DND-41 (cell line): ENCODE data around the gene FKBP3.
"Not testable (repeated sequence)": the region's sequence is repeated elsewhere in the genome, so short reads cannot be mapped to it uniquely, and the experiment has no call there.

Experiments used
- ATAC-seq: fragments of 200-7000 bp; cut with Tn5 transposase; 3 replicates; pipeline ENCODE4 v1.9.1; 2021; ENCODE audit warnings: low read depth; ENCODE audit not compliant: insufficient read depth
- DNase-seq: peaks from one replicate; pipeline ENCODE4 v3.0.0-alpha.2; 2020
- H2AFZ ChIP-seq: 2 replicates; pipeline ENCODE4 v1.6.0; 2012; ENCODE audit warnings: low read depth, low read length
- H3K27ac ChIP-seq: 2 replicates; pipeline ENCODE4 v1.5.1; 2012; ENCODE audit warnings: low read length, inconsistent platforms
- H3K27me3 ChIP-seq: fragments of 200-600 bp; sonication (generic); 2 replicates; pipeline ENCODE4 v1.6.0; 2012; ENCODE audit warnings: low read length, mild to moderate bottlenecking, inconsistent platforms; ENCODE audit not compliant: insufficient read depth, poor library complexity
- H3K36me3 ChIP-seq: 2 replicates; pipeline ENCODE4 v1.5.1; 2012; ENCODE audit warnings: low read length, inconsistent platforms; ENCODE audit not compliant: insufficient read depth
- H3K4me1 ChIP-seq: 2 replicates; pipeline ENCODE4 v1.5.1; 2012; ENCODE audit warnings: mild to moderate bottlenecking, low read length; ENCODE audit not compliant: insufficient read depth
- H3K4me2 ChIP-seq: 2 replicates; pipeline ENCODE4 v1.6.0; 2012; ENCODE audit warnings: mild to moderate bottlenecking, moderate library complexity, low read length, inconsistent platforms; ENCODE audit not compliant: insufficient read depth
- H3K4me3 ChIP-seq, 2 experiments: fragments of 200-600 bp in 1 of 2; shearing (Covaris generic) in 1 of 2; 2 replicates each; pipeline ENCODE4 v1.5.1; 2012 to 2016; ENCODE audit warnings: inconsistent platforms in 2 of 2, low read length in 2 of 2, mild to moderate bottlenecking in 2 of 2, low read depth in 1 of 2, moderate library complexity in 1 of 2
- H3K79me2 ChIP-seq: 2 replicates; pipeline ENCODE4 v1.6.0; 2012; ENCODE audit warnings: low read length, inconsistent platforms; ENCODE audit not compliant: insufficient read depth
- H3K9ac ChIP-seq: 2 replicates; pipeline ENCODE4 v1.6.0; 2012; ENCODE audit warnings: low read depth, mild to moderate bottlenecking, inconsistent platforms, low read length, moderate library complexity
- H3K9me3 ChIP-seq: 2 replicates; pipeline ENCODE4 v1.5.1; 2012; ENCODE audit warnings: low read length, moderate library complexity, mild to moderate bottlenecking, inconsistent platforms; ENCODE audit not compliant: insufficient read depth, severe bottlenecking
- H4K20me1 ChIP-seq: 2 replicates; pipeline ENCODE4 v1.6.0; 2012; ENCODE audit warnings: low read length; ENCODE audit not compliant: insufficient read depth
- CTCF ChIP-seq: IDR thresholded peaks from 2 replicates; pipeline ENCODE4 v1.5.1; 2012; ENCODE audit warnings: borderline replicate concordance, low read length, moderate library complexity, mild to moderate bottlenecking; ENCODE audit not compliant: poor library complexity, severe bottlenecking; ENCODE audit errors: extremely low read depth
- EZH2 ChIP-seq: IDR thresholded peaks from 3 replicates; pipeline ENCODE4 v1.6.1; 2012; ENCODE audit warnings: borderline replicate concordance, low read depth, mild to moderate bottlenecking, moderate library complexity, low read length, inconsistent platforms; ENCODE audit not compliant: severe bottlenecking

FKBP3 gene

GRCh38 chr14:45149602-45150001 lies 15.3 kb upstream of the FKBP3 start:
- H2AFZ ChIP-seq, result no peak overlapping the region
- H3K27ac ChIP-seq, result no peak overlapping the region
- no peak overlapping the region for H3K4me3 ChIP-seq
- no peaks in the 10 kb centered on the region for H3K27me3 ChIP-seq
- H3K36me3 ChIP-seq, result peaks cover 37% of the 10 kb centered on the region
- no peaks in the 10 kb centered on the region for H3K4me1 ChIP-seq
- DNase-seq, result no peak
- TF ChIP-seq CTCF (no peak), EZH2 (no peak)
- H3K4me2 ChIP-seq, result no peak overlapping the region
- H3K9me3 ChIP-seq, result no peaks in the 10 kb centered on the region
- H3K9ac ChIP-seq, result no peak overlapping the region
- ATAC-seq, result no peak
- no peaks in the 10 kb centered on the region for H4K20me1 ChIP-seq
- H3K79me2 ChIP-seq, result peaks cover 16% of the 10 kb centered on the region

GRCh38 chr14:45145214-45145613 lies 10.9 kb upstream of the FKBP3 start:
- Histone ChIP-seq H3K27ac (no peak overlapping the region), H2AFZ (no peak overlapping the region), H3K4me3 (no peak overlapping the region), H3K27me3 (no peaks in the 10 kb centered on the region), H3K4me2 (no peak overlapping the region), H3K36me3 (peaks cover 36% of the 10 kb centered on the region), H3K9ac (no peak overlapping the region), H3K79me2 (peaks cover 50% of the 10 kb centered on the region), H3K4me1 (peaks cover 1% of the 10 kb centered on the region; the same call in 1 of the 2 replicates), H4K20me1 (no peaks in the 10 kb centered on the region), H3K9me3 (no peaks in the 10 kb centered on the region)
- DNase-seq (no peak), ATAC-seq (no peak)
- TF ChIP-seq EZH2, result no peak
- TF ChIP-seq CTCF, result no peak

GRCh38 chr14:45144658-45145057 lies 10.4 kb upstream of the FKBP3 start:
- no peak for ATAC-seq
- Histone ChIP-seq H2AFZ (no peak overlapping the region), H3K9ac (no peak overlapping the region), H3K27ac (no peak overlapping the region), H3K36me3 (peaks cover 35% of the 10 kb centered on the region), H3K79me2 (peaks cover 56% of the 10 kb centered on the region), H3K9me3 (no peaks in the 10 kb centered on the region), H3K4me2 (no peak overlapping the region), H3K27me3 (no peaks in the 10 kb centered on the region), H4K20me1 (no peaks in the 10 kb centered on the region; the same call in 1 of the 2 replicates), H3K4me3 (no peak overlapping the region), H3K4me1 (peaks cover 6% of the 10 kb centered on the region; the same call in 1 of the 2 replicates)
- TF ChIP-seq EZH2 (no peak), CTCF (no peak)
- no peak for DNase-seq

- H4K20me1 ChIP-seq, H3K9ac ChIP-seq, ATAC-seq, H3K27me3 ChIP-seq, H2AFZ ChIP-seq, H3K27ac ChIP-seq, H3K9me3 ChIP-seq, DNase-seq, H3K4me3 ChIP-seq, H3K4me2 ChIP-seq: not testable (repeated sequence)
- H3K36me3 ChIP-seq, result peaks cover 35% of the 10 kb centered on the region
- peaks cover 76% of the 10 kb centered on the region for H3K79me2 ChIP-seq
- peaks cover 32% of the 10 kb centered on the region for H3K4me1 ChIP-seq
These were observed 7.8 kb upstream of the FKBP3 start for GRCh38 chr14:45142083-45142482.
